ENCODE measurements around the gene ZNF205.

Gene ZNF205

GRCh38 chr16:3145151-3145550 lies 32.8 kb downstream of the ZNF205 start:
- TF ChIP-seq ZNF843 (tag by site-specific recombination; IDR thresholded peaks at IDR 0.05) (no peak), ZBTB8A (tag by site-specific recombination; IDR thresholded peaks at IDR 0.05) (no peak), ZNF112 (tag by site-specific recombination; IDR thresholded peaks at IDR 0.05) (no peak)
- Histone ChIP-seq H3K9me3 (ENCODE audit: control insufficient read depth, insufficient read depth, low read depth, low read length) (no peaks in the 10 kb centered on the region), H3K4me3 (ENCODE audit: low read depth, low read length) (no peak overlapping the region), H3K4me1 (ENCODE audit: control insufficient read depth, insufficient read depth, low read length) (no peaks in the 10 kb centered on the region), H3K36me3 (ENCODE audit: control insufficient read depth in 2 of 2, insufficient read depth in 1 of 2, low read length in 2 of 2) (peaks cover 0 to 21% of the 10 kb centered on the region in 2 experiments; a peak in 1 of 3 replicates), H3K27ac (ENCODE audit: extremely low read depth, low read depth, low read length) (no peak overlapping the region)
- ChIA-PET POLR2A (interaction anchor here (1.2 kb wide), 1 partner anchor 27 kb away, joined by 3 read pairs; no protein-coding TSS in a partner anchor), CTCF (no interaction called here)

- no peak overlapping the region for H3K27ac ChIP-seq (ENCODE audit: extremely low read depth, low read depth, low read length)
- ChIA-PET CTCF (interaction anchor here (0.7 kb wide), 1 partner anchor 20 kb away, joined by 3 read pairs; no protein-coding TSS in a partner anchor), POLR2A (interaction anchor here (1.2 kb wide), 1 partner anchor 26 kb away, joined by 3 read pairs; no protein-coding TSS in a partner anchor)
- TF ChIP-seq GLIS1 (tag by site-specific recombination; IDR thresholded peaks at IDR 0.05): peak; percentile 40
- 0 out of 2 replicates have a peak, but pooled peaks have one; percentile 28 for TF ChIP-seq GLIS2 (tag by site-specific recombination; IDR thresholded peaks at IDR 0.05)
- TF ChIP-seq, protein P1, sequence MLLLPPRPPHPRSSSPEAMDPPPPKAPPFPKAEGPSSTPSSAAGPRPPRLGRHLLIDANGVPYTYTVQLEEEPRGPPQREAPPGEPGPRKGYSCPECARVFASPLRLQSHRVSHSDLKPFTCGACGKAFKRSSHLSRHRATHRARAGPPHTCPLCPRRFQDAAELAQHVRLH (tag by site-specific recombination; IDR thresholded peaks at IDR 0.05): no peak
- TF ChIP-seq, protein P2, sequence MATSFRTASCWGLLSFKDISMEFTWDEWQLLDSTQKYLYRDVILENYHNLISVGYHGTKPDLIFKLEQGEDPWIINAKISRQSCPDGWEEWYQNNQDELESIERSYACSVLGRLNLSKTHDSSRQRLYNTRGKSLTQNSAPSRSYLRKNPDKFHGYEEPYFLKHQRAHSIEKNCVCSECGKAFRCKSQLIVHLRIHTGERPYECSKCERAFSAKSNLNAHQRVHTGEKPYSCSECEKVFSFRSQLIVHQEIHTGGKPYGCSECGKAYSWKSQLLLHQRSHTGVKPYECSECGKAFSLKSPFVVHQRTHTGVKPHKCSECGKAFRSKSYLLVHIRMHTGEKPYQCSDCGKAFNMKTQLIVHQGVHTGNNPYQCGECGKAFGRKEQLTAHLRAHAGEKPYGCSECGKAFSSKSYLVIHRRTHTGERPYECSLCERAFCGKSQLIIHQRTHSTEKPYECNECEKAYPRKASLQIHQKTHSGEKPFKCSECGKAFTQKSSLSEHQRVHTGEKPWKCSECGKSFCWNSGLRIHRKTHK (tag by site-specific recombination; IDR thresholded peaks at IDR 0.05): no peak
- no peak overlapping the region for H3K4me3 ChIP-seq (ENCODE audit: low read depth, low read length)
- H3K9me3 ChIP-seq (ENCODE audit: control insufficient read depth, insufficient read depth, low read depth, low read length): no peaks in the 10 kb centered on the region
- H3K4me1 ChIP-seq (ENCODE audit: control insufficient read depth, insufficient read depth, low read length): no peaks in the 10 kb centered on the region
- peaks cover 0 to 21% of the 10 kb centered on the region in 2 experiments; a peak in 1 of 3 replicates for H3K36me3 ChIP-seq (ENCODE audit: control insufficient read depth in 2 of 2, insufficient read depth in 1 of 2, low read length in 2 of 2)
Observed at GRCh38 chr16:3145660-3146059, 33.3 kb downstream of the ZNF205 start.

- peaks cover 0 to 6% of the 10 kb centered on the region in 2 experiments; a peak in 1 of 3 replicates for H3K36me3 ChIP-seq (ENCODE audit: control insufficient read depth in 2 of 2, insufficient read depth in 1 of 2, low read length in 2 of 2)
- CTCF ChIA-PET: interaction anchor here (1.0 to 1.9 kb wide), 2 partner anchors 17 to 21 kb away, joined by 4 to 20 read pairs; no protein-coding TSS in a partner anchor
- no peak overlapping the region for H3K27ac ChIP-seq (ENCODE audit: extremely low read depth, low read depth, low read length)
- no peak overlapping the region for H3K4me3 ChIP-seq (ENCODE audit: low read depth, low read length)
- POLR2A ChIA-PET: interaction anchor here (0.6 to 1.6 kb wide), 5 partner anchors 12 to 101 kb away, joined by 3 to 20 read pairs (median 4); partner anchors contain the start of genes MMP25 and ZNF213
- no peaks in the 10 kb centered on the region for H3K4me1 ChIP-seq (ENCODE audit: control insufficient read depth, insufficient read depth, low read length)
- no peaks in the 10 kb centered on the region for H3K9me3 ChIP-seq (ENCODE audit: control insufficient read depth, insufficient read depth, low read depth, low read length)
- TF ChIP-seq ZNF423 (tag by site-specific recombination; IDR thresholded peaks at IDR 0.05) (no peak), KLF8 (tag by site-specific recombination; IDR thresholded peaks at IDR 0.05) (no peak), ZNF133 (tag by site-specific recombination; IDR thresholded peaks at IDR 0.05) (no peak), PRDM1 (tag by site-specific recombination; IDR thresholded peaks at IDR 0.05) (no peak), ZNF791 (tag by site-specific recombination; IDR thresholded peaks at IDR 0.05) (no peak), ZNF585B (tag by site-specific recombination; IDR thresholded peaks at IDR 0.05) (no peak), ZNF248 (tag by site-specific recombination; IDR thresholded peaks at IDR 0.05) (no peak), BCL11A (tag by site-specific recombination; IDR thresholded peaks at IDR 0.05; ENCODE audit: low read depth) (no peak), ZNF311 (tag by site-specific recombination; IDR thresholded peaks at IDR 0.05; ENCODE audit: borderline replicate concordance) (no peak), PRDM10 (tag by site-specific recombination; IDR thresholded peaks at IDR 0.05) (no peak), ELK4 (IDR thresholded peaks at IDR 0.05; ENCODE audit: borderline replicate concordance, low read depth, low read length) (no peak)
- TF ChIP-seq, protein P3, sequence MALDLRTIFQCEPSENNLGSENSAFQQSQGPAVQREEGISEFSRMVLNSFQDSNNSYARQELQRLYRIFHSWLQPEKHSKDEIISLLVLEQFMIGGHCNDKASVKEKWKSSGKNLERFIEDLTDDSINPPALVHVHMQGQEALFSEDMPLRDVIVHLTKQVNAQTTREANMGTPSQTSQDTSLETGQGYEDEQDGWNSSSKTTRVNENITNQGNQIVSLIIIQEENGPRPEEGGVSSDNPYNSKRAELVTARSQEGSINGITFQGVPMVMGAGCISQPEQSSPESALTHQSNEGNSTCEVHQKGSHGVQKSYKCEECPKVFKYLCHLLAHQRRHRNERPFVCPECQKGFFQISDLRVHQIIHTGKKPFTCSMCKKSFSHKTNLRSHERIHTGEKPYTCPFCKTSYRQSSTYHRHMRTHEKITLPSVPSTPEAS (tag by site-specific recombination; IDR thresholded peaks at IDR 0.05): no peak
- TF ChIP-seq, protein P1 (tag by site-specific recombination; IDR thresholded peaks at IDR 0.05): no peak
- TF ChIP-seq, protein P4, sequence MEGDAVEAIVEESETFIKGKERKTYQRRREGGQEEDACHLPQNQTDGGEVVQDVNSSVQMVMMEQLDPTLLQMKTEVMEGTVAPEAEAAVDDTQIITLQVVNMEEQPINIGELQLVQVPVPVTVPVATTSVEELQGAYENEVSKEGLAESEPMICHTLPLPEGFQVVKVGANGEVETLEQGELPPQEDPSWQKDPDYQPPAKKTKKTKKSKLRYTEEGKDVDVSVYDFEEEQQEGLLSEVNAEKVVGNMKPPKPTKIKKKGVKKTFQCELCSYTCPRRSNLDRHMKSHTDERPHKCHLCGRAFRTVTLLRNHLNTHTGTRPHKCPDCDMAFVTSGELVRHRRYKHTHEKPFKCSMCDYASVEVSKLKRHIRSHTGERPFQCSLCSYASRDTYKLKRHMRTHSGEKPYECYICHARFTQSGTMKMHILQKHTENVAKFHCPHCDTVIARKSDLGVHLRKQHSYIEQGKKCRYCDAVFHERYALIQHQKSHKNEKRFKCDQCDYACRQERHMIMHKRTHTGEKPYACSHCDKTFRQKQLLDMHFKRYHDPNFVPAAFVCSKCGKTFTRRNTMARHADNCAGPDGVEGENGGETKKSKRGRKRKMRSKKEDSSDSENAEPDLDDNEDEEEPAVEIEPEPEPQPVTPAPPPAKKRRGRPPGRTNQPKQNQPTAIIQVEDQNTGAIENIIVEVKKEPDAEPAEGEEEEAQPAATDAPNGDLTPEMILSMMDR (tag by site-specific recombination; IDR thresholded peaks at IDR 0.05): no peak
Observed at GRCh38 chr16:3147046-3147756, 34.8 kb downstream of the ZNF205 start.
